ENCODE data around the gene AOAH. TPM values are rescaled to one million over a fixed set of nuclear protein-coding genes. Genes with fewer than 3 reads are reported as not detected.

The AOAH gene
- total RNA-seq, 4 donors from 2014 or later = 0.93 to 20.5 (median 9.9) TPM

DNA sequence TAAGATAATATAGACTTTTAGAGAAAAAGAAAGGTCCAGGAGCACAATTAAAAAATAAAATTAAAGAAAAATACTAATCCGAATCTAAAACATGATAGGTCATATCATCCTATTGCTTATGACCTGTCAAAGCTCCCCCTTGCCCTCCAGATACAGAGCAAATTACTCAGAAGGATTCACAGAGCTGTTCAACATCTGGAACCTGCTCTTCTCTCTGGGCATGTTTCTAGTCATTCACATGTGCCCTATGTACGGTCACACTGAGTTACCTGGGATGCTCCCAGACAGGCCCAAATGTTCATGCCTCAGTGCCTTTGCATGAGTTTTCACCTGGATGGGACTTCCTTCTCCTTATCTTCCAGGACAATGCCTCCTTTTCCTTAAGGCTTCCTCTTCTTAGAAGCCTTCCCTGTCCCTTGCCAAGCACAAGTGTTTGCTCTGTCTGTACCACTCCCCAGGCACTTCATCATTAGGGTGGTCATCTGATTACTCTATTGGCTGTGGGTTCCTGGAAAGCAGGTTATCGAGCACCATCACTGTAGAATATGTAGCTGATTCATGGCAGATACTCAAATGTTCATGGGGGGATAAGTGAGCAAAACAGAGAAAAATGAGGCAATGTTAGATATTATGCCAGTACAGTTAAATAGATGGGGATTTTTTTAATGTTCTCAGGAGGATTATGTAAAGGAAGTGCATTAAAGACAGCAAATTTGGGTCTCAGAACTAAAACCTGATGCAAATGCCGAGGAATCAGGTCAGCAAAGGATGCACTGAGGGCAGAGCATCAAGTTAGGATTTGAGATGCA, 12.0 kb upstream of the AOAH start:
- H3K4me3 ChIP-seq = no peak overlapping the region
- no peak overlapping the region for H3K27ac ChIP-seq
- 75 to 80% methylated on average over 3 to 4 of the region's 4 CpGs for WGBS, 2 donors (ENCODE audit: low coverage in 1 of 2)
- H3K27me3 ChIP-seq = no peaks in the 10 kb centered on the region
- TF ChIP-seq CTCF (IDR thresholded peaks at IDR 0.05) (no peak), EP300 (IDR thresholded peaks at IDR 0.05) (no peak), POLR2AphosphoS5 (IDR thresholded peaks at IDR 0.05) (no peak), POLR2A (IDR thresholded peaks at IDR 0.05) (no peak)
- H3K9me3 ChIP-seq = peaks cover 0 to 4% (median 0%) of the 10 kb centered on the region in 3 donors
- H3K36me3 ChIP-seq = no peaks in the 10 kb centered on the region
- no peak for ATAC-seq
- H3K4me1 ChIP-seq = no peaks in the 10 kb centered on the region

DNA sequence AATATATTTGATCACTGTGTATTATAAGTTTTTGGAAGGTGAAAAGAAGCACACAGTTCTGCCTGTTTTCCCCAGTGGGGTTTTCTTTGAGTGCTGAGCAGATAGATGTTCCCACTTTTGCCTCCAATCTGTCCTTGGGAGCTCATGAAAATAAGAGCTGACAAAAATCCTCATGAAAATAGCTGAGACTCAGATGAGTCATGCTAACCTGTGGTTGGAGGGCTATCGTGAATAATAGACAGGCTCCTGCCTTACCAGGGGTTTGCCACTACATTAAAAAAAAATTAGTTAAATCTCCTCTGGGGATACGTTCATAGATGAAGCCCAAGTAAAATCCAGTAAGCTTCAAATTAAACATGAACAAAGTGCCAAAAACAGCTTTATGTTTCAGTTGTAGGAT, 10.9 kb upstream of the AOAH start:
- Histone ChIP-seq H3K9me3 (peaks cover 0 to 6% (median 0%) of the 10 kb centered on the region in 3 donors), H3K27me3 (no peaks in the 10 kb centered on the region), H3K4me1 (no peaks in the 10 kb centered on the region), H3K27ac (no peak overlapping the region), H3K36me3 (no peaks in the 10 kb centered on the region), H3K4me3 (no peak overlapping the region)
- no peak for ATAC-seq
- TF ChIP-seq POLR2A (IDR thresholded peaks at IDR 0.05) (no peak), EP300 (IDR thresholded peaks at IDR 0.05) (no peak), CTCF (IDR thresholded peaks at IDR 0.05) (no peak), POLR2AphosphoS5 (IDR thresholded peaks at IDR 0.05) (no peak)
- 26 to 64% methylated on average over 2 of the region's 2 CpGs for WGBS, 2 donors (ENCODE audit: low coverage in 1 of 2)

DNA sequence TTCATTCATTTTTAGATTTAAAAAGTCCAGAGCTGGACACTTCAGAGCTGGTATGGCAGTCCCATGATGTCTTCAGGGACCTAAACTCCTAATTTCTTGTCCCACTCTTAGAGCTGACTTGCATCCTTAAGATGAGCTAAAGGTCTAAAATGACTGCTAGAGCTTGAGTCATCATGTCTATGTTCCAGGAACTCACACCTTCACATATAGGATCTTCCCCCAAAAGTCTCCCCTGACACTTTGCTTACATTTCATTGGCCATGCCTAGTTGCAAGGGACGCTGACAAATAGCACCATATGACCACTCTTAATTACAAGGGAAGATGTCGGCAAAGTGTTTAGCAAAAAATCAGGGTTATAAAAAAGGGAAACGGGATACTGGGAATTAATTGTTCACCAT, 10.4 kb upstream of the AOAH start:
- no peak for TF ChIP-seq EP300 (IDR thresholded peaks at IDR 0.05)
- TF ChIP-seq POLR2AphosphoS5 (IDR thresholded peaks at IDR 0.05) = no peak
- no peak for TF ChIP-seq CTCF (IDR thresholded peaks at IDR 0.05)
- TF ChIP-seq POLR2A (IDR thresholded peaks at IDR 0.05) = no peak
- Histone ChIP-seq H3K27ac (no peak overlapping the region), H3K9me3 (peaks cover 0 to 10% (median 0%) of the 10 kb centered on the region in 3 donors), H3K36me3 (no peaks in the 10 kb centered on the region), H3K4me1 (no peaks in the 10 kb centered on the region), H3K4me3 (no peak overlapping the region), H3K27me3 (no peaks in the 10 kb centered on the region)
- 55 to 58% methylated on average over 3 of the region's 3 CpGs for WGBS, 2 donors (ENCODE audit: low coverage in 1 of 2)
- ATAC-seq = no peak

GRCh38 chr7:36733411-36733810, 9.1 kb upstream of the AOAH start:
- Histone ChIP-seq H3K27me3 (no peaks in the 10 kb centered on the region), H3K36me3 (no peaks in the 10 kb centered on the region), H3K4me1 (no peaks in the 10 kb centered on the region), H3K27ac (no peak overlapping the region), H3K9me3 (peaks cover 0 to 21% (median 0%) of the 10 kb centered on the region in 3 donors), H3K4me3 (no peak overlapping the region)
- TF ChIP-seq POLR2A (IDR thresholded peaks at IDR 0.05) (no peak), CTCF (IDR thresholded peaks at IDR 0.05) (no peak), POLR2AphosphoS5 (IDR thresholded peaks at IDR 0.05) (no peak), EP300 (IDR thresholded peaks at IDR 0.05) (no peak)
- 92 to 100% methylated on average over 3 of the region's 3 CpGs for WGBS, 2 donors (ENCODE audit: low coverage in 1 of 2)
- ATAC-seq = no peak

DNA sequence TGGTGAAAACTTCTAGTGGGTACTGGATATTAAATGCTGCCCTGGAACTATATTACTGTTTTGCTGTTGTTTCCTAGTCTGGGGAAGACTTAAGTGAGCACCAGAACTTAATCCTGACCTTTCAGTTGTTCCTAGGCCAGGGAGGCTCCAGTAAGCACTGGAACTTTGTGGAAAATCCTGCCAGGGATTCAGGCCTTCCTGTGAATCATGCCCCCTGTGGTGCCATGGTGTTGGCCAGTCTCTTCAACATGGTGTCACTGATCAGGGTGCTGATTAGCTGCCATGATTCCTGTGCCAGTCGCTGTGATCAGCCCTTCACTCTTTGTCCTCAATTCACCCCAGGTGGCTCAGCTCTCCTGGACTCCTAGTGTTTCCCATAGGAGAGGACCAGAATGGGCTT, 8.5 kb upstream of the AOAH start:
- H3K27ac ChIP-seq = no peak overlapping the region
- peaks cover 0 to 21% (median 0%) of the 10 kb centered on the region in 3 donors for H3K9me3 ChIP-seq
- no peaks in the 10 kb centered on the region for H3K36me3 ChIP-seq
- no peak for ATAC-seq
- no peaks in the 10 kb centered on the region for H3K4me1 ChIP-seq
- H3K27me3 ChIP-seq = no peaks in the 10 kb centered on the region
- 80% methylated on average over 1 of the region's 1 CpG; no CpG with 5 or more reads in 1 of the 2 donors for WGBS, 2 donors (ENCODE audit: low coverage in 1 of 2)
- no peak for TF ChIP-seq CTCF (IDR thresholded peaks at IDR 0.05)
- H3K4me3 ChIP-seq = no peak overlapping the region
